HepG2 (cell line): ENCODE results near the gene PSMD9.

Experiments
- EP300 ChIP-seq, 3 experiments: sonication (generic) in 1 of 3; formaldehyde crosslinking in 1 of 3; IDR thresholded peaks; 2 replicates each; pipeline versions ENCODE4 v1.5.1 to v1.6.1; 2011 to 2020; ENCODE audit warnings: low read depth in 2 of 3, low read length in 2 of 3, borderline replicate concordance in 1 of 3, improper control_type of control experiment in 1 of 3, mild to moderate bottlenecking in 1 of 3, missing genetic modification reagents in 1 of 3, moderate library complexity in 1 of 3
- NFIB ChIP-seq: sonication (generic); formaldehyde crosslinking; IDR thresholded peaks from 2 replicates; pipeline ENCODE4 v1.9.0; 2021; ENCODE audit warnings: missing genetic modification reagents, mild to moderate bottlenecking, borderline replicate concordance
- NFYB ChIP-seq: sonication (generic); formaldehyde crosslinking; IDR thresholded peaks from 2 replicates; pipeline ENCODE4 v1.4.0; 2020; ENCODE audit warnings: missing genetic modification reagents
- POLR2A ChIP-seq, 2 experiments: IDR thresholded peaks; 2 replicates each; pipeline ENCODE4 v1.6.1; 2011; ENCODE audit warnings: low read depth in 2 of 2, low read length in 2 of 2, mild to moderate bottlenecking in 1 of 2, moderate library complexity in 1 of 2; ENCODE audit not compliant: insufficient read depth in 1 of 2
- SETDB1 ChIP-seq: sonication (generic); formaldehyde crosslinking; IDR thresholded peaks from 2 replicates; pipeline ENCODE4 v1.5.1; 2020; ENCODE audit warnings: missing genetic modification reagents, mild to moderate bottlenecking, borderline replicate concordance
- SNAPC4 ChIP-seq: sonication (generic); formaldehyde crosslinking; IDR thresholded peaks from 2 replicates; pipeline ENCODE4 v1.4.0; 2020; ENCODE audit warnings: mild to moderate bottlenecking, missing genetic modification reagents

DNA sequence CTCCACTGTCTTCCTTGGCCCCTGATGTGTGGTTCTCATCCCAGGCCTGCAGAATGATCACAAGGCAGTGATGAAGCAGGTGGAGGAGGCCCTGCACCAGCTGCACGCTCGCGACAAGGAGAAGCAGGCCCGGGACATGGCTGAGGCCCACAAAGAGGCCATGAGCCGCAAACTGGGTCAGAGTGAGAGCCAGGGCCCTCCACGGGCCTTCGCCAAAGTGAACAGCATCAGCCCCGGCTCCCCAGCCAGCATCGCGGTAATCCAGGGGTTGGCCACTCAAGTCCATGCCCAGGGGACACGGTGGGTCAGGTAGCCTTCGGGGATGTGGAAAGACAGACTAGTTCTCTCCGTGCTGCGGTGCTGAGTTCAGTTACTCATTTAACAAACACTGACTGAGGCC, 11.0 kb downstream of the PSMD9 start:
- TF ChIP-seq EP300 (IDR thresholded peaks at IDR 0.05; ENCODE audit: low read depth in 2 of 2, low read length in 2 of 2) (no peak), EP300 (CRISPR knock-in tag; IDR thresholded peaks at IDR 0.05; ENCODE audit: borderline replicate concordance) (no peak), NFYB (no peak), POLR2A (IDR thresholded peaks at IDR 0.05; ENCODE audit: insufficient read depth in 1 of 2, low read depth in 2 of 2, low read length in 2 of 2) (no peak), SNAPC4 (no peak), NFIB (CRISPR knock-in tag) (no peak), SETDB1 (CRISPR knock-in tag) (no peak)
